Body of pancreas (tissue), 4 donors: Measurements from ENCODE around the gene CRTAC1.

ENCODE experiments used
- POLR2A ChIP-seq, 3 donors: fragments of 450-650 bp; IDR thresholded peaks; one replicate each; pipeline ENCODE4 v1.6.1; 2016; ENCODE audit warnings: antibody characterized with exemption in 3 of 3, mild to moderate bottlenecking in 2 of 3
- TF ChIP-seq, protein P1 (sequence below), 7 experiments: fragments of 450-650 bp in 4 of 7; fragments of 200-600 bp in 3 of 7; sonication (generic) in 3 of 7; IDR thresholded peaks; one replicate each; pipeline ENCODE4 v1.5.1; 2016 to 2019; ENCODE audit warnings: antibody characterized with exemption in 7 of 7

DNA sequence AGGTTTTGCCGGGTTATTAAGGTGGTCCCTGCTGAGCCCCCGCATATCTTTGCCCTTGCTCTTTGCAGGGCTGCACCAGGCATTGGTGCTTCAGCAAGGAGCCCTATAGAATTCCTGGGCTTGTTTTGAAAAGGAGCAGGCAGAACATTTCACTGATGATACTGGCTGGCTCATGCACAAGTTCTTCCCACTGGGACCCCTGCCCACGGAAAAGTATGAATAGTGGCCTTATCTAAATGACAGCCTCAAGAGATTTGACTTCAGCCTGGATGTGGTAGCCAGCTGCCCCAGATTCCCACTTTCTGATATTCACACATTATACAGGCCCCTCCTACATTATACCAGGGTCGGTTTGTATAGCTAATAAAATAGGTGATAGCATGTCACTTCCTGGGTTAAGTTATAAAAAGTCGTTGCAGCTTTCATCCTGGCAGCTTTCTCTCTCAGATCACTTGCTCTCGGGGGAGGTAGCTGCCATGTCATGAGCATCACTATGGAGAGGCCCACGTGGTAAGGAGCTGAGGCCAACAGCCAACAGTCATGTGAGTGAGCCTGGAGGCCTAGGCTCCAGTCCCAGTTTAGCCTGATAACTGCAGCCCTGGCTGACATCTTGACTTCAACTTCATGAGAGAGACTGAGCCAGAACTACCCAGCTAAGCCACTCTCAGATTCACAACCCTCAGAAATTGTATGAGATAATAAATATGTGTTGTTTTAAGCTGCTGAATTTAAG lies 16.8 kb upstream of the CRTAC1 start:
- TF ChIP-seq, protein P1, sequence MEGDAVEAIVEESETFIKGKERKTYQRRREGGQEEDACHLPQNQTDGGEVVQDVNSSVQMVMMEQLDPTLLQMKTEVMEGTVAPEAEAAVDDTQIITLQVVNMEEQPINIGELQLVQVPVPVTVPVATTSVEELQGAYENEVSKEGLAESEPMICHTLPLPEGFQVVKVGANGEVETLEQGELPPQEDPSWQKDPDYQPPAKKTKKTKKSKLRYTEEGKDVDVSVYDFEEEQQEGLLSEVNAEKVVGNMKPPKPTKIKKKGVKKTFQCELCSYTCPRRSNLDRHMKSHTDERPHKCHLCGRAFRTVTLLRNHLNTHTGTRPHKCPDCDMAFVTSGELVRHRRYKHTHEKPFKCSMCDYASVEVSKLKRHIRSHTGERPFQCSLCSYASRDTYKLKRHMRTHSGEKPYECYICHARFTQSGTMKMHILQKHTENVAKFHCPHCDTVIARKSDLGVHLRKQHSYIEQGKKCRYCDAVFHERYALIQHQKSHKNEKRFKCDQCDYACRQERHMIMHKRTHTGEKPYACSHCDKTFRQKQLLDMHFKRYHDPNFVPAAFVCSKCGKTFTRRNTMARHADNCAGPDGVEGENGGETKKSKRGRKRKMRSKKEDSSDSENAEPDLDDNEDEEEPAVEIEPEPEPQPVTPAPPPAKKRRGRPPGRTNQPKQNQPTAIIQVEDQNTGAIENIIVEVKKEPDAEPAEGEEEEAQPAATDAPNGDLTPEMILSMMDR (IDR thresholded peaks at IDR 0.05), result no peak
- TF ChIP-seq POLR2A (IDR thresholded peaks at IDR 0.05), result no peak
